Uterus (tissue), 2 donors: ENCODE data around the gene CCDC93.

ENCODE experiments used
- CTCF ChIP-seq, 4 experiments: fragments of 200-600 bp in 2 of 4; fragments of 450-650 bp in 2 of 4; sonication (generic) in 2 of 4; IDR thresholded peaks; one replicate each; pipeline ENCODE4 v1.5.1; 2016 to 2019; ENCODE audit warnings: antibody characterized with exemption in 4 of 4, mild to moderate bottlenecking in 2 of 4, moderate library complexity in 1 of 4
- POLR2A ChIP-seq, 2 donors: fragments of 450-650 bp; IDR thresholded peaks; one replicate each; pipeline ENCODE4 v1.6.1; 2016; ENCODE audit warnings: antibody characterized with exemption in 2 of 2, mild to moderate bottlenecking in 1 of 2, moderate library complexity in 1 of 2

DNA sequence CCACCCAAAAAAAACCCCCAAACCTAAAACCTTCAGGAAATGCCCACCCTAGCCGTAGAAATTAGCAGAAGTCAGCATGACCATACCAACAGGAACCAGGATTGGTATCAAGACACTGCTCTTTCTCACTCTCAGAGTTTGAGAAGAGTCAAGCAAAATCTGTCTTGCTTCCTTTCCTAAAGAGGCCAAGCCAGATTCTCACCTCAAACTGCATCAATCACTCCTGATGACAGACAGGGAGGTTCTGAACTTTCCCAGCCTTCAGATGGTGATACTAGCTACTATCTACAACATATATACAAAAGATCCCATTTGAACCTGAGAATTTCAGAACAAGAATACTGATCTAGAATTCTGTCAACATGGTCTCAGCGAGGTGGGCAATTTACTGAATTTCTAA is 29.7 kb downstream of the CCDC93 start:
- TF ChIP-seq POLR2A (IDR thresholded peaks at IDR 0.05) (no peak), CTCF (IDR thresholded peaks at IDR 0.05) (no peak)
